ENCODE data around the gene MYO1H.

DNA sequence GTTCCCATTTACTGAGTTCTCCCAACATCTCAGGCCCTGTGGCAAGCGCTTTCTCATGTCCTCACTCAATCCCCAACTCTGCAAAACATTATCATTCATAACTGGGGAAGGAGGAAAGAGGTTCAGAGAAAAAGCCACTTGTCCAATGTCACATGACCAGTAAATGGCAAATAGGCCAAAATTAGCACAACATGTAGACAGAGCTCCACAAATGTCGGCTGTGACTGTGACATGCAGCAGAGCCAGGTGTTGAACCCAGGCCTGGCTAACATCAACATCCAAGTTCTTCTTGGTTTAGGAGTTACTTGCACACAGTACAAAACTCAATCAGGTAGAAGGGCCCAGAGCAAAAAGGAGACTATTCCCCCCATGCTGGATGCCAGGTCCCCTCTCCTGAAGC, 118.6 kb downstream of the MYO1H start:
- no peak for TF ChIP-seq YY1 (IDR thresholded peaks at IDR 0.05; ENCODE audit: insufficient read depth, insufficient read length)
- TF ChIP-seq ZNF274 (IDR thresholded peaks at IDR 0.05; ENCODE audit: low read depth, low read length), result no peak
- TF ChIP-seq SUZ12 (IDR thresholded peaks at IDR 0.05; ENCODE audit: extremely low read depth, insufficient read depth, insufficient read length), result no peak

Data from NT2/D1 (cell line).